HCT116 (cell line): ENCODE data around the gene TLCD3A. TPM values are rescaled to one million over a fixed set of nuclear protein-coding genes. Genes with fewer than 3 reads are reported as not detected.

Experiments
- total RNA-seq: library from RNA; stranded (reverse); gene quantifications from one replicate; pipeline ENCODE4 v1.2.1, GENCODE V29; 2021; ENCODE audit not compliant: unreplicated experiment

TLCD3A gene
- total RNA-seq, 1 experiment from 2014 or later, result 26.0 TPM

Other genes with a start within 250 kb of the TLCD3A start
- gene VPS53, start 17.8 kb upstream of the TLCD3A start, total RNA-seq, result 47.8 TPM
- gene GEMIN4, start 19.7 kb downstream of the TLCD3A start, total RNA-seq, result 53.2 TPM
- gene GLOD4, start 49.7 kb downstream of the TLCD3A start, total RNA-seq, result 80.7 TPM
- 32.6 TPM for gene MRM3, start 49.8 kb downstream of the TLCD3A start, total RNA-seq
- 83.7 TPM for gene NXN, start 247.2 kb downstream of the TLCD3A start, total RNA-seq